GF-D8 (cell line): ENCODE results near the gene ALB.

Source experiments
- DNase-seq: peaks from one replicate; lab custom pipeline; 2025; lab: John Stamatoyannopoulos, UW

Gene ALB

GRCh38 chr4:73409012-73409862, 5.2 kb downstream of the ALB start:
- no peak for DNase-seq

- DNase-seq = no peak
Observed at GRCh38 chr4:73409978-73410548, 6.0 kb downstream of the ALB start.

GRCh38 chr4:73410916-73411730, 7.0 kb downstream of the ALB start:
- DNase-seq = no peak

- no peak for DNase-seq
Observed at GRCh38 chr4:73411731-73412414, 7.8 kb downstream of the ALB start.

GRCh38 chr4:73413294-73413755, 9.2 kb downstream of the ALB start:
- no peak for DNase-seq

- no peak for DNase-seq
Observed at GRCh38 chr4:73414936-73415271, 10.8 kb downstream of the ALB start.

- no peak for DNase-seq
Observed at GRCh38 chr4:73415807-73416238, 11.7 kb downstream of the ALB start.

GRCh38 chr4:73416423-73417087, 12.5 kb downstream of the ALB start:
- DNase-seq = no peak

- DNase-seq = no peak
Observed at GRCh38 chr4:73417342-73417741, 13.3 kb downstream of the ALB start.

GRCh38 chr4:73417973-73418372, 13.9 kb downstream of the ALB start:
- DNase-seq = no peak

GRCh38 chr4:73418677-73419076, 14.6 kb downstream of the ALB start:
- DNase-seq = no peak

GRCh38 chr4:73419106-73420038, 15.3 kb downstream of the ALB start:
- DNase-seq = no peak

GRCh38 chr4:73420615-73421014, 16.5 kb downstream of the ALB start:
- no peak for DNase-seq

- DNase-seq = no peak
Observed at GRCh38 chr4:73421708-73422457, 17.8 kb downstream of the ALB start.

- DNase-seq = no peak
Observed at GRCh38 chr4:73422458-73422752, 18.3 kb downstream of the ALB start.

- DNase-seq = no peak
Observed at GRCh38 chr4:73423184-73423583, 19.1 kb downstream of the ALB start.

- DNase-seq = no peak
Observed at GRCh38 chr4:73426666-73427065, 22.6 kb downstream of the ALB start.

- DNase-seq = no peak
Observed at GRCh38 chr4:73429118-73429517, 25.0 kb downstream of the ALB start.

- no peak for DNase-seq
Observed at GRCh38 chr4:73429826-73430587, 25.9 kb downstream of the ALB start.
